Common myeloid progenitor, CD34-positive (primary cell): ENCODE data around the gene OSBPL6.
"Not testable (repeated sequence)": the region's sequence is repeated elsewhere in the genome, so short reads cannot be mapped to it uniquely, and the experiment has no call there.

Source experiments
- CTCF ChIA-PET: fragments of 350-600 bp; sonication (Branson Sonifier 250); formaldehyde crosslinking; loops from one replicate; lab custom pipeline; 2021; ENCODE audit warnings: antibody characterized with exemption; lab: Charles Lee
- POLR2A ChIA-PET: fragments of 350-600 bp; sonication (Branson Sonifier 250); formaldehyde crosslinking; loops from one replicate; lab custom pipeline; 2021; ENCODE audit warnings: antibody characterized with exemption; lab: Charles Lee
- DNase-seq, 3 donors: peaks; one replicate each; pipeline versions ENCODE4 v3.0.0 to v3.0.0-alpha.2; 2013
- H3K27ac ChIP-seq, 2 experiments: 1 replicate in 1 of 2; 2 replicates in 1 of 2; pipeline ENCODE4 v1.7.0; 2013; ENCODE audit warnings: inconsistent platforms in 2 of 2, low read length in 2 of 2, mild to moderate bottlenecking in 2 of 2, low read depth in 1 of 2, moderate library complexity in 1 of 2; ENCODE audit not compliant: severe bottlenecking in 2 of 2, insufficient read depth in 1 of 2, poor library complexity in 1 of 2
- H3K27me3 ChIP-seq, 5 experiments: replicated peaks in 2 of 5; 1 replicate in 3 of 5; 2 replicates in 2 of 5; pipeline versions ENCODE4 v1.6.1 to v1.7.0; 2013; ENCODE audit warnings: low read length in 4 of 5, mild to moderate bottlenecking in 2 of 5, moderate library complexity in 2 of 5, inconsistent platforms in 1 of 5; ENCODE audit not compliant: insufficient read depth in 5 of 5, control insufficient read depth in 4 of 5
- H3K36me3 ChIP-seq, 4 experiments: 1 replicate in 2 of 4; 2 replicates in 2 of 4; pipeline versions ENCODE4 v1.6.1 to v1.7.0; 2013; ENCODE audit warnings: low read length in 3 of 4, control low read depth in 1 of 4, mild to moderate bottlenecking in 1 of 4; ENCODE audit not compliant: control insufficient read depth in 4 of 4, insufficient read depth in 4 of 4
- H3K4me1 ChIP-seq, 4 experiments: 1 replicate in 3 of 4; 2 replicates in 1 of 4; pipeline versions ENCODE4 v1.6.1 to v1.7.1; 2013; ENCODE audit warnings: low read length in 3 of 4, mild to moderate bottlenecking in 3 of 4, control low read depth in 1 of 4, inconsistent platforms in 1 of 4, moderate library complexity in 1 of 4; ENCODE audit not compliant: control insufficient read depth in 4 of 4, insufficient read depth in 4 of 4; ENCODE audit errors: control extremely low read depth in 1 of 4
- H3K4me3 ChIP-seq, 7 experiments: 1 replicate in 4 of 7; 2 replicates in 3 of 7; pipeline versions ENCODE4 v1.5.1 to v1.7.0; 2013; ENCODE audit warnings: mild to moderate bottlenecking in 7 of 7, low read length in 6 of 7, moderate library complexity in 6 of 7, inconsistent platforms in 2 of 7, low read depth in 2 of 7, control low read depth in 1 of 7; ENCODE audit not compliant: insufficient read depth in 4 of 7, control insufficient read depth in 1 of 7; ENCODE audit errors: extremely low read depth in 1 of 7
- H3K9me3 ChIP-seq, 5 experiments: 1 replicate in 4 of 5; 2 replicates in 1 of 5; pipeline versions ENCODE4 v1.6.1 to v1.7.1; 2013; ENCODE audit warnings: low read length in 4 of 5, mild to moderate bottlenecking in 2 of 5, inconsistent platforms in 1 of 5, low read depth in 1 of 5, moderate library complexity in 1 of 5; ENCODE audit not compliant: control insufficient read depth in 4 of 5, insufficient read depth in 2 of 5; ENCODE audit errors: control extremely low read depth in 1 of 5
- WGBS: methylation state at CpG from one replicate; pipeline ENCODE4 v1.1.5; 2013; ENCODE audit not compliant: insufficient coverage; 5-methylcytosine and 5-hydroxymethylcytosine counted together

The OSBPL6 gene

DNA sequence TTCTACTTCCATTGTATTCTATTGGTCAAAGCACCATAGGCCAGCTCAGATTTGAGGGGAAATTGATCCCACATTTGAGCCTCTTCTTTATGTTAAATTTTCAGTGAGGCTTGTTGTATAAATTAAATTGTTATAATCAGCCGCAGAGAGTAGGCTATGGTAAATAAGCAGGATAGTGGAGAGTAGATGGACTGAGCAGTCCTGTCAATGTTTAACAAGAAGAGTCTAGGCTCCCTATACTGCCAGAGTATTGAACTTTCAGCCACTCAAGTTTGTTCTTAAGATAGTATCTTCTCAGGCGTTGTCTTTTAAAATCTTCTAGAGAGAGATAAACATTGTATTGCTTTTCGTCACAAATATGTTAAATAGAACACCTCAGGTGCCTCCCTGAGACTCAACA is 155.7 kb downstream of the OSBPL6 start:
- CTCF ChIA-PET = interaction anchor here (0.9 kb wide), 1 partner anchor 65 kb away, joined by 3 read pairs; no protein-coding TSS in a partner anchor
- no CpG with 5 or more reads among the region's 3 CpGs for WGBS
- H3K27me3 ChIP-seq = no peaks in the 10 kb centered on the region

DNA sequence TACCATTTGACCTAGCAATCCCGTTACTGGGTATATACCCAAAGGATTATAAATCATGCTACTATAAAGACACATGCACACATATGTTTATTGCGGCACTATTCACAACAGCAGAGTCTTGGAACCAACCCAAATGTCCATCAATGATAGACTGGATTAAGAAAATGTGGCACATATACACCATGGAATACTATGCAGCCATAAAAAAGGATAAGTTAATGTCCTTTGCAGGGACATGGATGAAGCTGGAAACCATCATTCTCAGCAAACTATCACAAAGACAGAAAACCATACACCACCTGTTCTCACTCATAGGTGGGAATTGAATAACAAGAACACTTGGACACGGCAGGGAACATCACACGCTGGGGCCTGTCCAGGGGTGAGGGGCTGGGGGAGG is 163.4 kb downstream of the OSBPL6 start:
- H3K4me3 ChIP-seq, CTCF ChIA-PET, DNase-seq, H3K27ac ChIP-seq, H3K27me3 ChIP-seq, H3K9me3 ChIP-seq, H3K4me1 ChIP-seq, H3K36me3 ChIP-seq: not testable (repeated sequence)
- WGBS = no CpG with 5 or more reads among the region's 4 CpGs
- POLR2A ChIA-PET = interaction anchor here (0.6 kb wide), 1 partner anchor 59 kb away, joined by 4 read pairs; no protein-coding TSS in a partner anchor

More for the DNA sequence above, 155.7 kb downstream of the OSBPL6 start:
- POLR2A ChIA-PET = no interaction called here
- DNase-seq = no peak
- H3K9me3 ChIP-seq = peaks cover 0 to 4% (median 0%) of the 10 kb centered on the region in 5 experiments
- no peaks in the 10 kb centered on the region for H3K36me3 ChIP-seq
- no peak overlapping the region for H3K4me3 ChIP-seq
- H3K27ac ChIP-seq = no peak overlapping the region
- no peaks in the 10 kb centered on the region for H3K4me1 ChIP-seq

DNA sequence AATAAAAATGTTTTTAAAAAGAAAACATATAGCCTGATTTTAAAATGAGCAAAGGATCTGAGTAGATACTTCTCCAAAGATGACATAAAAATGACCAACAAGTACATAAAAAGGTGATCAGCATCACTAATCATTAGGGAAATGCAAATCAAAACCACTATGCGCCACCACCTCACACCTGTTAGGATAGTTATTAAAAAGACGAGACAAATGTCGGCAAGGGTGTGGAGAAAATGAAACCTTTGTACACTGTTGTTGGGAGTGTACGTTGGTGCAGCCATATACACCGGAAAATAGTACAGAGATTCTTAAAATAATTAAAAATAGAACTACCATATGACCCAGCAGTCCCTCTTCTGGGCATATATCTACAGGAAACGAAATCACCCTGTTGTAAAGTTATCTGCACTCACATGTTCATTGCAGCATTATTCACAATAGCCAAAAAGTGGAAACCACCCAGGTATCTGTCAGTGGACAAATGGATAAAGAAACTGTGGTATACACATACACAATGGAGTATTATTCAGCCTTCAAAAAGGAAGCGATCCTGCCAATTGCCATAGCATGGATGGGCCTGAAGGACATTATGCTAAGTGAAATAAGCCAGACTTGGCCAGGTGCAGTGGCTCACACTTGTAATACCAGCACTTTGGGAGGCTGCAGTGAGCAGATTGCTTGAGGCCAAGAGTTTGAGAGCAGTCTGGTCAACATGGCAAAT is 165.0 kb downstream of the OSBPL6 start:
- WGBS = 100% methylated on average over 1 of the region's 7 CpGs
- H3K4me1 ChIP-seq = no peaks in the 10 kb centered on the region
- CTCF ChIA-PET = no interaction called here
- no peak overlapping the region for H3K27ac ChIP-seq
- H3K36me3 ChIP-seq = no peaks in the 10 kb centered on the region
- H3K9me3 ChIP-seq = peaks cover 0 to 3% (median 0%) of the 10 kb centered on the region in 5 experiments
- no peak overlapping the region for H3K4me3 ChIP-seq
- DNase-seq = no peak
- H3K27me3 ChIP-seq = no peaks in the 10 kb centered on the region
- POLR2A ChIA-PET = no interaction called here

DNA sequence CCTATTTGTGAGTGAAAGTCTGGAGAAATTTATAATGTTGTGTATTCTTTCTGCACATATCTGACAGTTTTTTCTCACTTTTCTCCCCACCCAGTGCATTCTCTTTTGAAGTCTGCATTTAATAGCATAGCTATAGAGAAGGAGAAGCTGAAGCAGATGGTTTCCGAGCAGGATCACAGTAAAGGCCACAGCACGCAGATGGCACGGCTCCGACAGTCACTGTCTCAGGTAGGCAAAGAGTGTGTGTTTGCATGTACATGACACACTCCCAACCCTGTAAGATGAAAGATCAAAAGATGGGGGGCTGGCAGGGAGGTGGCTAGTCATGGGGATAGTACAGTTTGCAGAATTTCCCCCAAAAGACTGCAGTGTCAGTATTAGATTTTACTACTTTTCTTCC is 167.3 kb downstream of the OSBPL6 start:
- 100% methylated on average over 1 of the region's 4 CpGs for WGBS
- POLR2A ChIA-PET = no interaction called here
- CTCF ChIA-PET = no interaction called here

DNA sequence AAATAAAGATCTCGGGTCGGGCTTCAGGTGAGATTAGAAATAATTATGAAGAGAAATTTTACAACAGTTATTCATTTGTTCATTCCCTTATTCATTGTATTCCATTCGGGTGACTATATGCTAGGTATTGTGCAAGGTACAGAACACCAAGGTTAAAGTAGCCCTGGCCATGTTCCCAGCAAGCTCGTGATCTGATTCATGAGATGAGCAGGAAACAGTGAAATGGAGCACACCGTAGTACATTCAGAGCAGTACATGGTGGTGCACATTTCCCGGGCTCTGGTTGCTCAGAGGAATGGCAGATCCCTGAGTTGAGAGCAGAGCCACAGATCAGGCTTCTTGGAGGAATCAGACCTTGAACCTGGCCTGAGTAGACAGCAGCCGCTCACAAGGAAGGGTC is 168.9 kb downstream of the OSBPL6 start:
- ChIA-PET CTCF (no interaction called here), POLR2A (no interaction called here)
- Histone ChIP-seq H3K9me3 (peaks cover 0 to 3% (median 0%) of the 10 kb centered on the region in 5 experiments), H3K27me3 (no peaks in the 10 kb centered on the region), H3K27ac (no peak overlapping the region), H3K4me3 (no peak overlapping the region), H3K4me1 (no peaks in the 10 kb centered on the region), H3K36me3 (no peaks in the 10 kb centered on the region)
- 85% methylated on average over 3 of the region's 7 CpGs for WGBS
- no peak for DNase-seq

More for the DNA sequence above, 167.3 kb downstream of the OSBPL6 start:
- no peak overlapping the region for H3K27ac ChIP-seq
- H3K36me3 ChIP-seq = no peaks in the 10 kb centered on the region
- no peaks in the 10 kb centered on the region for H3K4me1 ChIP-seq
- no peak overlapping the region for H3K4me3 ChIP-seq
- no peak for DNase-seq
- peaks cover 0 to 3% (median 0%) of the 10 kb centered on the region in 5 experiments for H3K9me3 ChIP-seq
- H3K27me3 ChIP-seq = no peaks in the 10 kb centered on the region

DNA sequence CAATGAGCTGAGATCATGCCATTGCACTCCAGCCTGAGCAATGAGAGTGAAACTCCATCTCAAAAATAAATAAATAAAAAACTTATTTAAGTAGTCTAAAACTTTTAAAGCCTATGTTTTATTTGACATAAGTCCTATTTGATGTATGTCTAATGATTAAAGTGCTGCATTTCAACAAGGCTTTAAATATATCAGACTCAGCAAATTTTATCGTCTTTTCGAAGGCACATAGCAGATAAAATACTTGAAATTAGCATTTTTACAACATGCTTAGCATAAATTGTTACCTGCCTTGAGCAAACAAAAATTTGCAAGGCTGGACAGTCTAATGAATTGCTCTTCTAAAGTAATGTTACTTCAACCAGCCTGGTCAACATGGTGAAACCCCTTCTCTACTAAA is 170.8 kb downstream of the OSBPL6 start:
- ChIA-PET POLR2A (no interaction called here), CTCF (no interaction called here)
- no peaks in the 10 kb centered on the region for H3K9me3 ChIP-seq
- DNase-seq = no peak
- no peaks in the 10 kb centered on the region for H3K27me3 ChIP-seq
- no peak overlapping the region for H3K4me3 ChIP-seq
- 92% methylated on average over 2 of the region's 2 CpGs for WGBS
- H3K27ac ChIP-seq = no peak overlapping the region
- H3K4me1 ChIP-seq = no peaks in the 10 kb centered on the region
- no peaks in the 10 kb centered on the region for H3K36me3 ChIP-seq

DNA sequence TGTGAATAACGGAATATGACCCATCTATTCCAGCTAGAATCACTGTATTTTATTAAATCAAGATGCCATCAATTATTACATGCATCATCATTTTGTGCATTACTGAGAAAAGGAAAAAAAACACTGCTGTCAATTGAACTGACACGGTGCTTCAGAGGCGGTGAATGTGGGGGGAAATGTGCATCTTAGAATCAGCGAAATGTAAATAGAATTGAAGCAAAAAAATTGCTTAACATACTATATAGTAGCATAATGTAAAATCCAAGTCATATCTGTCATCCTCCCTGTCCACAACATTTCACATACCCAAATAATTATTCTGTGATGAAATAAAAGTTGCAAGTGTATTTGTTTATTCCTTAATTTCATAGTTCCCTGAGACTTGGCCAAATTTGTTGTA is 172.1 kb downstream of the OSBPL6 start:
- no peaks in the 10 kb centered on the region for H3K4me1 ChIP-seq
- ChIA-PET CTCF (no interaction called here), POLR2A (no interaction called here)
- H3K27me3 ChIP-seq = no peaks in the 10 kb centered on the region
- H3K9me3 ChIP-seq = no peaks in the 10 kb centered on the region
- no peak overlapping the region for H3K4me3 ChIP-seq
- H3K27ac ChIP-seq = no peak overlapping the region
- no peak for DNase-seq
- no CpG with 5 or more reads among the region's 4 CpGs for WGBS
- H3K36me3 ChIP-seq = no peaks in the 10 kb centered on the region
